GM13977 (cell line): Measurements from ENCODE around the gene NCOR2.

Experiments
- DNase-seq: peaks from one replicate; pipeline ENCODE4 v3.0.0; 2012; ENCODE audit warnings: low spot score
- in situ Hi-C: fragments of 300-500 bp; cut with MboI; formaldehyde crosslinking; loops from one replicate; pipeline ENCODE4 v1.12.0; 2022; ENCODE audit warnings: low sequenced_read_pairs, low pct_unique_long_range_greater_than_20kb, mixed read lengths, inconsistent platforms; ENCODE audit not compliant: unreplicated experiment
- TF ChIP-seq, protein P1 (sequence below): IDR thresholded peaks from 2 replicates; pipeline ENCODE4 v1.5.1; 2012; ENCODE audit warnings: mild to moderate bottlenecking, control low read depth; ENCODE audit not compliant: insufficient read depth; ENCODE audit errors: extremely low read depth, missing control alignments

NCOR2 gene

DNA sequence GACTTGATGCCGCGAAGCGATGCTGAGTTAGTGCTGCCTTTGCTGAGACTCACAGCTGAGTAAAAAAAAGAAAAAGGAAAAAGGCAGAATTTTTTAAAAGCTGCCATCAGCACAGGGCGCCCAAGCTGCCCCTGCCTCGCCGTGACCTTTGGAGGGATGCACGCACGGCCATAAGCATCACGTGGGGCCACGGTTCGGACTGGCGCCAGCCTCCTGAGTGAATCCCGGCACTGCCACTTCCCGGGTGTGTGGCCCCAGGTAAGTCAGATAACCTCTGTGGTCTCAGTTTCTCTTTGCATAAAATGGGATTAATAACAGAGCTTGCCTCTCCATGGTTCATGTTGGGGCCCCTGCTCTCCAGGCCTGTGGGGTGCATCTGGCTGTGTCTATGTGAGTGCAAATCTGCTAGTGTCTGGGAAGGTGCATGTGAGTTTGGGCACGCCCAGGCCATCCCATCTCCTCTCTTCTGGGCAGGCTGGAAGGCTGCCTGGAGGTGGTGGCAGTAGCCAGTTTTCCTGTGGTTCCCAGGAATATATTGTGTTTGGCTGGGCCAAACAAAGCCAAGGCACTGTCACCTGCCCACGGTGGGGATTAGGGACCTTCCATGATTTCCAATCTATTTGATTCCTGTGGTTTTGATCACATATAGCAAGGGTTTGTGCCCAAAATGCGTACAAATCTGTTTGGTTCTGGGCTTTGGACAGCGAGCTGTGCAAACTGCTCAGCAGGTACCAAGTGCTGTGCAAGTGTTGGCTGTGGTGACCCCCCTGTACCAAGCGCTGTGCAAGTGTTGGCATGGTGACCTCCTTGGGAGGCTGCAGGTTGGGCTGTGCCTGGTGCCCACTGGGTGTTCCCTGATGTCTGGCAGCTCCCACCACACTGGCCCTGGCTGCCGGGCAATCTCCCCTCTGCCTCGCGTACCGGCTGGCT lies 43.5 kb upstream of the NCOR2 start:
- no peak for DNase-seq
- TF ChIP-seq, protein P1, sequence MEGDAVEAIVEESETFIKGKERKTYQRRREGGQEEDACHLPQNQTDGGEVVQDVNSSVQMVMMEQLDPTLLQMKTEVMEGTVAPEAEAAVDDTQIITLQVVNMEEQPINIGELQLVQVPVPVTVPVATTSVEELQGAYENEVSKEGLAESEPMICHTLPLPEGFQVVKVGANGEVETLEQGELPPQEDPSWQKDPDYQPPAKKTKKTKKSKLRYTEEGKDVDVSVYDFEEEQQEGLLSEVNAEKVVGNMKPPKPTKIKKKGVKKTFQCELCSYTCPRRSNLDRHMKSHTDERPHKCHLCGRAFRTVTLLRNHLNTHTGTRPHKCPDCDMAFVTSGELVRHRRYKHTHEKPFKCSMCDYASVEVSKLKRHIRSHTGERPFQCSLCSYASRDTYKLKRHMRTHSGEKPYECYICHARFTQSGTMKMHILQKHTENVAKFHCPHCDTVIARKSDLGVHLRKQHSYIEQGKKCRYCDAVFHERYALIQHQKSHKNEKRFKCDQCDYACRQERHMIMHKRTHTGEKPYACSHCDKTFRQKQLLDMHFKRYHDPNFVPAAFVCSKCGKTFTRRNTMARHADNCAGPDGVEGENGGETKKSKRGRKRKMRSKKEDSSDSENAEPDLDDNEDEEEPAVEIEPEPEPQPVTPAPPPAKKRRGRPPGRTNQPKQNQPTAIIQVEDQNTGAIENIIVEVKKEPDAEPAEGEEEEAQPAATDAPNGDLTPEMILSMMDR, result no peak
- in situ Hi-C loops, result no loop called here

GRCh38 chr12:124610021-124610612 lies 42.7 kb upstream of the NCOR2 start:
- in situ Hi-C loops, result no loop called here
- TF ChIP-seq, protein P1, result no peak
- no peak for DNase-seq

DNA sequence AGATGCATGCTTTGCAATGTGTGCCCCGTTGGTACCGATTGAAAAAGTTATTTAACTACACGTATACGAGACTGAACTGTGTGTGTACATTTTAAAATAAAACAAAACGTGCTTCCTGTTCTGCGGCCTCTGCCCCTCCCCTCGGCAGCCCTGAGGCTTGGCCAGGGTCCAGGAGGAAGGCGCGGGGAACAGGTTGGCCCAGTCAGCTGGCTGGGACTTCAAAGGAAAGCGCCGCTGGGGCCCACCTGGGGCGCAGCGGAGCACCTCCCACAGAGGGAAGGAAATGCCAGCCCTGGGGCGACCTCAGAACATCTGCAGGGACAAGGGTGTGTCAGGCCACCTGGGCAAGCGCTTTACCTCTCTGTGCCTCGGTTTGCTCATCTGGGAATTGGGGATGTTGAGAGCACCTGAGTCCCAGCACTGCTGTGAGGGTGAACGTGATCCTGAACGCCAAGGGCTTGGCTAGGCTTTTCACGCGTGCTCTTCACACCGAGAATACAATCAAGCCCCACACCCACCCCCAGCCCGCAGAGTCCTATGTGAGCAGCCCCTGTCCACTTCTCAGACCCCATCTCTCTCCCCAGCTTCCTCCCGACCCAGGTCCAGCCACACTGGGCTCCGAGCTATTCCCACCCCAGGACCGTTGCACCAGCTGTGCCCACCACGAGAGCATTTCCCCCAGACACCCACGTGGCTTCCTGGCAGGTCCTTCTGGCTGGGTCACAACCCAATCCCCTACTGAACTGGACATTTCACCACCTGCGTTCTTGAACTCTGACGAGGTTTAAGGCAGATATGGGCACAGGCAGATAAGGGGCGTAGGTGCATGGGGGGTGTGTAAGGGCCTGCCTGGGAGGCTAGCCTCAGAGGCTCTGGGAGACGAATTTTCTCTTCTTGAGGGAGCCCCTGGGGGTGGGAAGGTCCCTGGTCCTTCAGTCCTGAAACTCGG lies 41.9 kb upstream of the NCOR2 start:
- TF ChIP-seq, protein P1, result peak; percentile 3
- DNase-seq, result peak; percentile 77
- in situ Hi-C loops, result no loop called here

GRCh38 chr12:124608450-124608870 lies 41.0 kb upstream of the NCOR2 start:
- in situ Hi-C loops, result no loop called here
- DNase-seq, result no peak
- TF ChIP-seq, protein P1, result no peak

- in situ Hi-C loops, result no loop called here
- TF ChIP-seq, protein P1, result no peak
- DNase-seq, result no peak
These were observed 40.4 kb upstream of the NCOR2 start for GRCh38 chr12:124607681-124608425.
